GM18951 (cell line): ENCODE data around the gene MLN.

ENCODE experiments used
- POLR2A ChIP-seq: IDR thresholded peaks from 4 replicates; pipeline ENCODE4 v1.6.1; 2011; ENCODE audit warnings: mild to moderate bottlenecking; ENCODE audit not compliant: insufficient read length, insufficient read depth; ENCODE audit errors: extremely low read depth
- in situ Hi-C: fragments of 300-500 bp; cut with MboI; formaldehyde crosslinking; loops from one replicate; pipeline ENCODE4 v1.12.0; 2022; ENCODE audit warnings: low sequenced_read_pairs, mixed read lengths, inconsistent platforms; ENCODE audit not compliant: unreplicated experiment

Gene MLN

GRCh38 chr6:33828764-33829731, 25.2 kb upstream of the MLN start:
- no peak for TF ChIP-seq POLR2A
- in situ Hi-C loops = no loop called here

- no peak for TF ChIP-seq POLR2A
Measured at GRCh38 chr6:33828452-33828763, 24.6 kb upstream of the MLN start.

GRCh38 chr6:33827546-33828451, 24.0 kb upstream of the MLN start:
- in situ Hi-C loops = no loop called here
- TF ChIP-seq POLR2A = no peak

More at GRCh38 chr6:33828452-33828763, 24.6 kb upstream of the MLN start:
- in situ Hi-C loops = no loop called here

- in situ Hi-C loops = no loop called here
- TF ChIP-seq POLR2A = no peak
Measured at GRCh38 chr6:33826537-33826936, 22.7 kb upstream of the MLN start.

GRCh38 chr6:33824461-33825154, 20.8 kb upstream of the MLN start:
- no peak for TF ChIP-seq POLR2A
- in situ Hi-C loops = no loop called here

- in situ Hi-C loops = no loop called here
- no peak for TF ChIP-seq POLR2A
Measured at GRCh38 chr6:33823806-33824205, 20.0 kb upstream of the MLN start.

GRCh38 chr6:33822575-33823395, 19.0 kb upstream of the MLN start:
- TF ChIP-seq POLR2A = no peak
- in situ Hi-C loops = no loop called here

- in situ Hi-C loops = no loop called here
- TF ChIP-seq POLR2A = no peak
Measured at GRCh38 chr6:33820784-33821520, 17.1 kb upstream of the MLN start.

- in situ Hi-C loops = no loop called here
- no peak for TF ChIP-seq POLR2A
Measured at GRCh38 chr6:33820243-33820642, 16.4 kb upstream of the MLN start.

GRCh38 chr6:33819021-33819420, 15.2 kb upstream of the MLN start:
- TF ChIP-seq POLR2A = no peak

GRCh38 chr6:33818293-33818692, 14.5 kb upstream of the MLN start:
- in situ Hi-C loops = no loop called here
- no peak for TF ChIP-seq POLR2A

More at GRCh38 chr6:33819021-33819420, 15.2 kb upstream of the MLN start:
- in situ Hi-C loops = no loop called here

- in situ Hi-C loops = no loop called here
- no peak for TF ChIP-seq POLR2A
Measured at GRCh38 chr6:33817489-33817888, 13.7 kb upstream of the MLN start.
